DOHH2 (cell line): ENCODE measurements around the gene TSPAN32.

Source experiments
- EZH2phosphoT487 ChIP-seq: fragments of 200-600 bp; sonication (generic); IDR thresholded peaks from 2 replicates; pipeline ENCODE4 v1.6.1; 2017; ENCODE audit warnings: borderline replicate concordance, mild to moderate bottlenecking, antibody characterized with exemption, low read length, moderate library complexity, mixed read lengths
- TF ChIP-seq, protein P1 (sequence below): fragments of 200-600 bp; sonication (generic); IDR thresholded peaks from one replicate; pipeline ENCODE4 v1.5.1; 2014; ENCODE audit warnings: antibody characterized with exemption, mild to moderate bottlenecking, low read depth, low read length; ENCODE audit not compliant: poor library complexity, severe bottlenecking

DNA sequence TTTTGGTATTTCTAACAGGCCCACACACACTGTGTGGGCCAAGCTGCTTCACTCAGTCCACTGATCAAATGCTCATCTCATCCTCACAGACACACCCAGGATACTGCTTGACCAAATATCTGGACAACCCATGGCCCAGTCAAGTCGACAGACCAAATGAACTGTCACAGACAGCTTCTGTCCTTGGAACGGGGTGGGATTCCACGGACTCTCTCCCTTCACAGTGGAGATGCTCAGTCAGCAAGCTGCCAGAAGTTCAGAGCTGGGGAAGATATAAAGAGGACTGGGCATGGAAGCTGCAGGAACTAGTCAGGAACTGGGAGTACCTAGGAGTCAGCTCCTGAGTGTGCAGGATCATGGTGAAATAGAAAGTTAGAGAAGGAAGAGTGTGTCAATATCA lies 40.7 kb downstream of the TSPAN32 start:
- TF ChIP-seq, protein P1, sequence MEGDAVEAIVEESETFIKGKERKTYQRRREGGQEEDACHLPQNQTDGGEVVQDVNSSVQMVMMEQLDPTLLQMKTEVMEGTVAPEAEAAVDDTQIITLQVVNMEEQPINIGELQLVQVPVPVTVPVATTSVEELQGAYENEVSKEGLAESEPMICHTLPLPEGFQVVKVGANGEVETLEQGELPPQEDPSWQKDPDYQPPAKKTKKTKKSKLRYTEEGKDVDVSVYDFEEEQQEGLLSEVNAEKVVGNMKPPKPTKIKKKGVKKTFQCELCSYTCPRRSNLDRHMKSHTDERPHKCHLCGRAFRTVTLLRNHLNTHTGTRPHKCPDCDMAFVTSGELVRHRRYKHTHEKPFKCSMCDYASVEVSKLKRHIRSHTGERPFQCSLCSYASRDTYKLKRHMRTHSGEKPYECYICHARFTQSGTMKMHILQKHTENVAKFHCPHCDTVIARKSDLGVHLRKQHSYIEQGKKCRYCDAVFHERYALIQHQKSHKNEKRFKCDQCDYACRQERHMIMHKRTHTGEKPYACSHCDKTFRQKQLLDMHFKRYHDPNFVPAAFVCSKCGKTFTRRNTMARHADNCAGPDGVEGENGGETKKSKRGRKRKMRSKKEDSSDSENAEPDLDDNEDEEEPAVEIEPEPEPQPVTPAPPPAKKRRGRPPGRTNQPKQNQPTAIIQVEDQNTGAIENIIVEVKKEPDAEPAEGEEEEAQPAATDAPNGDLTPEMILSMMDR, result no peak
- no peak for TF ChIP-seq EZH2phosphoT487
